ENCODE results near the gene SLC16A10.

- TF ChIP-seq POLR2A (IDR thresholded peaks at IDR 0.05; ENCODE audit: low read length) (no peak), GATA1 (IDR thresholded peaks at IDR 0.05; ENCODE audit: low read depth, low read length) (no peak)
These were observed 123.0 kb downstream of the SLC16A10 start for GRCh38 chr6:111210194-111210728.
